HG02763 (cell line): ENCODE measurements around the gene DRD4.

Experiments
- ATAC-seq: cut with Tn5 transposase; IDR thresholded peaks from one replicate; pipeline ENCODE4 v1.9.1; 2021; ENCODE audit warnings: mild to moderate bottlenecking, moderate library complexity; ENCODE audit not compliant: unreplicated experiment

Gene DRD4

DNA sequence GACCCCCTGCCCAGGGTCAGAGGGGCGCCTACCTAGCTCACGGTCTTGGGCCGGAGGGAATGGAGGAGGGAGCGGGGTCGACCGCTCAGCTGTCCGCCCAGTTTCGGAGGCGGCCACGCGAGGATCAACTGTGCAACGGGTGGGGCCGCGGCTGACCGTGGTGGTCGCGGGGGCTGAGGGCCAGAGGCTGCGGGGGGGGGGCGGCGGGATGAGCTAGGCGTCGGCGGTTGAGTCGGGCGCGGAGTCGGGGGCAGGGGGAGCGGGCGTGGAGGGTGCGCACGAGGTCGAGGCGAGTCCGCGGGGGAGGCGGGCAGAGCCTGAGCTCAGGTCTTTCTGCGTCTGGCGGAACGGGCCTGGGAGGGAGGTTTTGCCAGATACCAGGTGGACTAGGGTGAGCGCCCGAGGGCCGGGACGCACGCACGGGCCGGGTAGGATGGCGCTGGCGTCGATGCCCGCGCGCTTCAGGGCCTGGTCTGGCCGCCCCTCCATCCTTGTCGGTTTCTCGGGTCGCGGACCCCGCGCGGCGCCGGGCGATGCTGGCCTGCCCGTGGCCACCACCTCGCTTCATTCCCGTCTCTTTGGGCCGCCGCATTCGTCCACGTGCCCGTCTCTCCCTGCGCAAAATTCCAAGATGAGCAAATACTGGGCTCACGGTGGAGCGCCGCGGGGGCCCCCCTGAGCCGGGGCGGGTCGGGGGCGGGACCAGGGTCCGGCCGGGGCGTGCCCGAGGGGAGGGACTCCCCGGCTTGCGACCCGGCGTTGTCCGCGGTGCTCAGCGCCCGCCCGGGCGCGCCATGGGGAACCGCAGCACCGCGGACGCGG lies at the start of gene DRD4:
Gene DRD4 (plus strand): TSS at position 759 of the 822 bp plus-strand sequence. CDS start 36 bp downstream, at position 795.
- ATAC-seq: no peak

DNA sequence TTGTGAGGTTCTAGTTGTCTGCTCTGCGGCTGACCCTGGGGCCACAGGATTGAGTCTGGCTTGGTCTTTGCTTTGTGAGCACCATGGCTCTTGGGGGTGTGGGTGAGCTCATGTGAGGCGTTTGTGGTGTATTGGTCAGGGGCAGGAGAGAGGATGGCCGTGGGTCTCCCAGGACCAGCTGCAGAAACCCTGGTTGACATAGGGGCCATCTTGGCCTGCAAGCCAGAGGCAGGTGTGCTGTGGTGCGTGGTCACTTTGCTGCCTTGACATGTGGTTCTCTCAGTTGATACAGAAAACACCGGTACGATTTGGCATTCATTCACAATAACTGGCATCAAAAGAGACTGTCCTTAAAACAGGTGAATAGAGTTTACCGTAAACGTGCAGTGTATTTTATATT lies 49.5 kb upstream of the DRD4 start:
- no peak for ATAC-seq

DNA sequence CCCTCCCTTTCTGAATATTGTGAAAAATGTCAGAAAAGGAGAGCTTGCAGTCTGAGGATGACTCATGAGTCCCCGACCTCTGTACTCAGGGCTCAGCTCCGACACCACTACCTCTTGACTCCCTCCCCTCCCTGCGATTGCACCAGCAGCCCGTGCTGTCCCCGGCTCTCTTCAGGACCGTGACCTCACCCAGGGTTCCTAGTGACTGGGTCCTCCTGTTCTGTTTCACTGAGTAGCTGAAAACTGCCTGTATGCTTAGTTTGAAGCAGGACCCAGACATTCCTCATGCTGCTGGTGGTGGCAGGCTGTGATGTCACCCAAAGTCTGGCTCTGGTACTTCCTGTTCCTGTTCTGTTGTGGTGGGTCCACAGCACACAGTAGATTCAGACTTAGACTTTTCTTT lies 49.1 kb upstream of the DRD4 start:
- ATAC-seq: no peak

DNA sequence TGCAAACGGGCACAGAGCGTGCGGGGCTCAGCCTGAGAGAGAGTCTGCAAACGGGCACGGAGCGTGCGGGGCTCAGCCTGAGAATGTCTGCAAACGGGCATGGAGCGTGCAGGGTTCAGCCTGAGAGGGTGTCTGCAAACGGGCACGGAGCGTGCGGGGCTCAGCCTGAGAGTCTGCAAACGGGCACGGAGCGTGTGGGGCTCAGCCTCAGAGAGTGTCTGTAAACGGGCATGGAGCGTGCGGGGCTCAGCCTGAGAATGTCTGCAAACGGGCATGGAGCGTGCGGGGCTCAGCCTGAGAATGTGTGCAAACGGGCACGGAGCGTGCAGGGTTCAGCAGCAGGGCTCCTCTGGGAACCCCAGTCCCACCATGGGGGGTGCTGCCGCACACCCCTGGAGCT lies 47.3 kb upstream of the DRD4 start:
- ATAC-seq: no peak

DNA sequence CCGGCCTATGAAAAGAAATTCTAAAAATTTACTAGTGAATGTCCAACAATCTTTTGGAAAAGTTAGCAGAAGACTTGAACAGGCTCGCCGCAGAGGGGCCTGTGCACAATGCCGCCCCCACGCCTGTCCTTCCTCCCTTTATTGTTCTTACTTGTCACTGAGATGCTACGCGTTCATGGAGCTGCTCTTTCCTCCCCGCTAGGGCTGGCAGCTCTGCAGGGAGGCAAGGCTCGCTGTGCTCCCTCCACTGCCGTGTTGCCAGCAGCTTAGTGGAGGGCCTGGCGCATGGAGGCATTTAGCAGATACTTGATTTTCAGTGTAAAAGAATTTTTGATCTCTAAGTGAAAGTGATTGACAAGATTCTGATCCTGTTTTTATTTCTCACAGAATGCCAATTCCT lies 46.1 kb upstream of the DRD4 start:
- ATAC-seq: no peak

DNA sequence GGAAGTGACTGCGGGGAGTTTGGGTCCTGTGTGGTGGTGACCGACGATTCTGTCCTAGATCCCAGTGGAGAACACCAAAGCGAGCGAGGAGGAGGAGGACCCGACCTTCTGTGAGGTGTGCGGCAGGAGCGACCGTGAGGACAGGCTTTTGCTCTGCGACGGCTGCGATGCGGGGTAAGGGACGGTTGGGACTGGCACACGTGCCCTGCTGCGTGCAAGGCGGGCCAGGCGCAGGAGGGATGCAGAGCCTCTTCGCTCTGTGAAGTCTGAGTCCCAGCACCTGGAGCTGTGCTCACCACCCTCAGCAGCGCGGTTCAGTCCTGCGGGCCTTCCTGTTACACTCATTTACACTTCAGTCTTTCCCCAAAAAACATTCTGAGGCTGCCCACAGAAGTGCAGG lies 44.6 kb upstream of the DRD4 start:
- ATAC-seq: no peak

DNA sequence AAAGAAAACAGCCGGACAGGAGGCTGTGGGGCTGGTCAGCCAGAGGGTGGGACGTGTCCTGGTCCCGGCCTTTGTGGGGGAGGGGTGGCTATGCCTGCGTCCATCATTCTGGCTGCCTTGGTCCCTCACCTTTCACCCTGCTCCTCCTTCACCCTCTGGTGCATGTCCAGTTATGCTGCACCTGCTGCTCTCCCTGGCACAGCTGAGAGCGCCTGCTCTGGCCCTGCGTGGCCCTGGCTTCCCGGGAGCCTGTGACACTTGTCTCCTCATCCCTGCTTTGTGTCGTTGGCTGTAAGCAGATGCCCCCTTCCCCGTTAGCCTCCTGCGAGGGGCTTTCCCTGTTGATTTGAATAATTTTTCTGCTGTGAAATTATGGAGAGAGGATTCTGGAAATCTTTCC lies 44.2 kb upstream of the DRD4 start:
- ATAC-seq: no peak

DNA sequence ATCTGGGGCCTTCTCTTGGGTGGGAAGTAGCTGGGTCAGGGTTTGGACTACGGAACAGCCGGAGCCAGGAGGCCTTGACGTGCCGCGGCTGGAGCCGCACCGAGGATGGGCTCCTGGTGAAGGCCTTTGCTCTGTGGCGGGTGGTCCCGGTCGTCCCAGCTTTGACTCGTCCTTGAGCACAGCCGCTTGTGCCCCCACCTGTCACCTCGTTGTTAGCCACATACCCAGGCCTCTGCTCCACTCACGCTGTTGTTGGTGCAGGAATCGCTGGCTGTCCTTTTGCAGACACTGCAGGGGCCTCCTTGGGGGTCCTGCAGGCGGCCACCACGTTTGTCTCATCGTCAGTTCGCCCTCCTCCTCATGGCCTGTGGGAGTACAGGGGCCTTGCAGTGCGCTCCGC lies 43.7 kb upstream of the DRD4 start:
- ATAC-seq: no peak

DNA sequence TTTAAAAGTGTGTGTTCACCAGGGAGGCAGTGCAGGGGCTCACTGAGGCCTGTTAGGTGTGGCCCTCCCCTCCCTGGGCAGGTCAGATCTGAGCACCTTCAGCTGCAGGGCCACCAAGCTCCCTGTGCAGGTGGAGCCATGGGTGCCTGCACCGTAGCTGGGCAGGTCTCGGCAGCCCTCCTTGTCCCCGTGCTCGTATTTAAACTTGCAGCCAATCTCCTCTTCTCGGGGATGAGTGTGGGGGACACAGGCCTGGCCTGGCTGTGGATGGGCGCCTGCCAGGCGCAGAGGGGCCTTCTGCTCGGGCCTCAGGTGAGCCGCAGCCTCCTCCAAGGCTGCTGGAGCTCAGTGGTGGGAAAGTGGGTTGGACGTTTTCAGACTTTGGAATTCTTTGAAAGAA lies 41.7 kb upstream of the DRD4 start:
- ATAC-seq: no peak

DNA sequence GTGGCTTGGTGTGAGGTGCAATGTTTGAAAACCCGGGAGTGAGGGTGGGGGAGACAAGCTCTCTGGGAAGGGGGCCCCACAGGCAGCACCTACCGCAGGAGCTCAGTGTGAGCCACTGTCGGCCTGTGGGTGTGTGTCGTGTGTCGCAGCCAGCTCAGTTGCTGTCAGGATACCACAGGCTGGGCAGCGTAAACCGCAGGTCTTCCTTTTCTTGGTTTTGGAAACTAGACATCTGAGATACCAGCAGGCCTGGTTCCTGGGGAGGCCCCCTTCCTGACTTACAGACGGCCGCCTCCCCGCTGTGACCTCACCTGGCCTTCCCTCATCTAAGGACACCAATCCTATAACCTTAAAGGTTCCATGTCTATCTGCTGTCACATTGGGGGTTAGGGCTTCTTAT lies 40.7 kb upstream of the DRD4 start:
- ATAC-seq: no peak

DNA sequence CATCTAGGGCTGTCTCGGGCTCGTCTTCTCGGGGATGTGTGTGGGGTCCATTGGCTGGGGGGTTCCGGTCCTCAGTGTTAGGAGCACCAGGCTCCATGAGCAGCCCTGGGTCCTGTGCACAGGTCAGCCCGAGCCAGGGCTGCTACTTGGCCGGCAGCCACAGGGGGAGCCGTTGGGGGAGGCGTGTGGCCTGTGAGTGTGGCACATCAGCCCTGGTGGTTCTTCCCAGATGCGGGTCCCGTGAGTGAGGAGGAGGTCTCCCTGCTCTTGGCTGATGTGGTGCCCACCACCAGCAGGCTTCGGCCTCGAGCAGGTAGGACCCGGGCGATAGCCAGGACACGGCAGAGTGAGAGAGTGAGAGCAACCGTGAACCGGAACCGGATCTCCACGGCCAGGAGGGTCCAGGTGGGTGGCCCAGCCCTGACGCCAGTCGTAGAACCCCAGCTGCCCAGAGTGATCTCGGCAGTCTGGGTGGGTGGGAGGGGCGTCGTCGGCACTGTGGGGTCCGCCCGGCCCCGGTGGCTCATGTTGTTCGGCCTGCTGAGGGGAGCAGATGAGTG lies 39.8 kb upstream of the DRD4 start:
- ATAC-seq: no peak

DNA sequence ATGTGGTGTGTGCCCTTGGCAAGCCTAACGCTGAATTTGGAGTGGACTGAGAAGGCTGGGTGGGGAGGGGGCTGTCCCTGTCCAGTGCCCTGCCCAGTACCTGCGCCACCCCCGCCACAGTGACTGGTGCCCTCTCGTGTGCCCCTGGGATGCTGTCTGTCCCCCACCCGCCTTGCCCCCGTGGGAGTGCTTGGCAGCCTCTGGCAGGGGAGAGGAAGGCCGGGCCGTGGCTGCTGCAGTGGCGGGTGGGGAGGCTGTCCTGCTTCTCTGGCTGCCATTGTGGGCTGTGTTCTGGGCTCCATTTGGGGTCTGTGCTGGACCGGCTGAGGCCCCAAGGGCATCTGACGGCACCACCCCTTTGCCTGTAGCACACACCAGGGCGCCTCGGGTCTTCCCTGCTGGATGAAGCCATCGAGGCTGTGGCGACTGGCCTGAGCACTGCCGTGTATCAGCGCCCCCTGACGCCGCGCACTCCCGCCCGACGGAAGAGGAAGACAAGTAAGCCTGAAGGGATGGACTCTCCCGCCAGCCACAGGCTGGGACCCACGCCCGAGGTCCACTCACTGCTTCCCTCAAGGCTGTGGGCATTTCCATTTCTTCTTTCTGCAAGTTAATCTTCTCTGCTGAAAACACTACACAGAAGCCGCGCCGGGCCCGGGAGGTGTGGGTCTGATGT lies 38.9 kb upstream of the DRD4 start:
- ATAC-seq: no peak

DNA sequence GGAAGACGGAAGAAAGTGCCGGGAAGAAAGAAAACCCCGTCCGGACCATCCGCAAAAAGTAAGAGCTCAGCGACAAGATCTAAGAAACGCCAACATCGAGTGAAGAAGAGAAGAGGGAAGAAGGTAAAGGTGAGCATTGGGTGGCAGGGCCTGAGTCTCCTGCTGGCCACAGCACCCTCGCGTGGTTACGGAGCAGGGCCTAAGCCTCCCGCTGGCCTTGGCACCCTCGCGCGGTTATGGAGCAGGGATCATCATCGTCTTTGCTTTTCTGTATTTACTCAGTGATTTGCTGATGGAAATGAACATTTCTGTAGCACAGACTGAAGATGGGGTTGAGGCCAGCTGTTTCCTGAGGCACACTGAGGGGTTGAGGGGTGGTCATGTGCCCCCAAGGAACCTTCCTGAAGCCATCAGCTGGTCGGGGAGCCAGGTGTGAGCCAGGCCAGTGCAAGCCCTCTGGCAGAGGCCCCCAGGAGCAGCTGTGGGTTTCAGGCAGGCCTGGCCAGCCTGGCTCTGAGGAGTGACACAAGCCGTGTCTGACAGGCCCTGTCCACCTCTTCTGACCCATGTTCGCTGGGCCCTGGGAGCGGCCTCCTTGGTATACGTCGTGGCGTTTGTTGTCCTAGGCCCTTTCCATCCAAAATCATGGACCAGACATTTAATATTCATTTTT lies 35.4 kb upstream of the DRD4 start:
- no peak for ATAC-seq

DNA sequence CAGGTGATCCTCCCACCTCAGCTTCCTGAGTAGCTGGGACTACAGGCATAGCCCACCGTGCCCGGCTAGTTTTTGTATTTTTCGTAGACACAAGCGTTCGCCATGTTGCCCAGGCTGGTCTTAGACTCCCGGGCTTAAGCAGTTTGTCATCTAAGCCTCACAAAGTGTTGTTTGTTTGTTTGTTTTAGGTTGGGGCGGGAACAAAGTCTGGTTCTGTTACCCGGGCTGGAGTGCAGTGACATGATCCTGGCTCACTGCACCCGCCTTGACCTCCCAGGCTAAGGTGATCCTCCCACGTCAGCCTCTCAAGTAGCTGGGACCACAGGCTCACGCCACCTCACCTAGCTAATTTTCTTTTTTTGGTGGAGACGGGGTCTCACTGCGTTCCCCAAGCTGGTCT lies 33.9 kb upstream of the DRD4 start:
- ATAC-seq: no peak

DNA sequence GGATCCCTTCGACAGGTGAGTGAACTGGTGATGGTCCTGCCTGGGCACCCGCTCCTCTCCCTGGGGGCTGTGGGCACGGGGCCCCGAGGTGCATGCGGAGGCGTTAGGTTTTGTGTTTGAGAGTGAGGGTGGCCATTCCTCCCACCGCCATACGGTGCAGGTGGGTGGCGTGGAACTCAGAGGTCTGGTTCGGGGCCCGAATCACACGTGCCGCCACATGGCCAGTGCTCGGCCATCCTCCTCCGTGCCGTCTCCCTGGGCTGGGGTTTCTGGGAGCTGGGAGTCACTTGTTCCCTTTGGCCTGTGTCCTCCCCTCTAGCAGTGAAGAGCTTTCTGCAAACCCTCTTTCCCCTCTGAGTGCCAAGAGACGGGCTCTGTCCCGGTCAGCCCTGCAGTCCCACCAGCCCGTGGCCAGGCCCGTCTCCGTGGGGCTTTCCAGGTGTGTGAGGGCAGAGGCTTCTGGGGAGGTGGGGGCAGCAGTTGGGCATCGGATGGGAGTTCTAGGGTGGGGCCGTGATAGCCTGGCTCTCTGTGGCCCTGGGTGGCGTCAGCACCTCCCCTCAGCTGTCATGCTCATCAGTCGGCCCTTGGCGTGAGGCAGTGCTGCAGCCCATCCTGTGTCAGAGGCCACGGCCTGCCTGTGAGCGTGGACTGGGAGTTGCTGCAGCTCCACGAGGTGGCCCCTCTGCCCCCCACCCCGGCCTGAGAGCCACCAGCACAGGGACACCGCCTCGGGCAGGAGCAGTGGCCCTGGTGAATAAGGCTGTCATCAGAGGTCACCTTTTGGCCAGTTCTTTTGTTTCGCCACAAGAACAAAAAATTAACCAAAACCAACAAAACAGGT lies 31.6 kb upstream of the DRD4 start:
- ATAC-seq: no peak

DNA sequence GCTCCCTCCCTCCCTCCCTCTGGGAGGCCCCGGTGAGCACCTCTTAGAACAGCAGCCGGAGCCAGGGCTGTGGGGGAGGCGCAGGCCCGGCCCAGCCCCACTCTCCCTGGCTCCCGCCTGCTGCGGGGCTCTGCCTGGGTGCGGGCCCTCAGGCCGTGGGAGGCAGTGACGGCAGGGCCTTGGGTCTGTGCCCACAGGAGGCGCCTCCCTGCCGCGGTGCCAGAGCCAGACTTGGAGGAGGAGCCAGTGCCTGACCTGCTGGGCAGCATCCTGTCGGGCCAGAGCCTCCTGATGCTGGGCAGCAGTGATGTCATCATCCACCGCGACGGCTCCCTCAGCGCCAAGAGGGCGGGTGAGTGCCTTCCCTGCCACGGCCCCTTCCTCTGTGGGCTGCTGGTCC lies 30.8 kb upstream of the DRD4 start:
- ATAC-seq: no peak

DNA sequence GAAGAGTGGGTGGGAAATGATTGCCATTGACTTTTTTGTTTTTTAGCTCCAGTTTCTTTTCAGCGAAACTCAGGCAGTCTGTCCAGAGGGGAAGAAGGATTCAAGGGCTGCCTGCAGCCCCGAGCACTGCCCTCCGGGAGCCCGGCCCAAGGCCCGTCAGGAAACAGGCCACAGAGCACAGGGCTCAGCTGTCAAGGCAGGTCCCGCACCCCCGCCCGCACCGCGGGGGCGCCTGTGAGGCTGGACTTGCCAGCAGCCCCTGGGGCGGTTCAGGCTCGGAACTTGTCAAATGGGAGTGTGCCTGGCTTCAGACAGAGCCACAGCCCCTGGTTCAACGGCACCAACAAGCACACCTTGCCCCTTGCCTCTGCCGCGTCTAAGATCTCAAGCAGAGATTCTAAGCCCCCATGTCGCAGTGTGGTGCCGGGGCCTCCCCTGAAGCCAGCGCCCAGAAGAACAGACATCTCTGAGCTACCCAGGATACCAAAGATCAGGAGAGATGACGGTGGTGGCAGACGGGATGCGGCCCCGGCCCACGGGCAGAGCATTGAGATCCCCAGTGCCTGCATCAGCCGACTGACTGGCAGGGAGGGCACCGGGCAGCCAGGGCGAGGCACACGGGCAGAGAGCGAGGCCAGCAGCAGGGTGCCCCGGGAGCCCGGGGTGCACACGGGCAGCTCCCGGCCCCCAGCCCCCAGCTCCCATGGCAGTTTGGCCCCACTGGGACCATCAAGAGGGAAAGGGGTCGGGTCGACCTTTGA lies 29.9 kb upstream of the DRD4 start:
- no peak for ATAC-seq

DNA sequence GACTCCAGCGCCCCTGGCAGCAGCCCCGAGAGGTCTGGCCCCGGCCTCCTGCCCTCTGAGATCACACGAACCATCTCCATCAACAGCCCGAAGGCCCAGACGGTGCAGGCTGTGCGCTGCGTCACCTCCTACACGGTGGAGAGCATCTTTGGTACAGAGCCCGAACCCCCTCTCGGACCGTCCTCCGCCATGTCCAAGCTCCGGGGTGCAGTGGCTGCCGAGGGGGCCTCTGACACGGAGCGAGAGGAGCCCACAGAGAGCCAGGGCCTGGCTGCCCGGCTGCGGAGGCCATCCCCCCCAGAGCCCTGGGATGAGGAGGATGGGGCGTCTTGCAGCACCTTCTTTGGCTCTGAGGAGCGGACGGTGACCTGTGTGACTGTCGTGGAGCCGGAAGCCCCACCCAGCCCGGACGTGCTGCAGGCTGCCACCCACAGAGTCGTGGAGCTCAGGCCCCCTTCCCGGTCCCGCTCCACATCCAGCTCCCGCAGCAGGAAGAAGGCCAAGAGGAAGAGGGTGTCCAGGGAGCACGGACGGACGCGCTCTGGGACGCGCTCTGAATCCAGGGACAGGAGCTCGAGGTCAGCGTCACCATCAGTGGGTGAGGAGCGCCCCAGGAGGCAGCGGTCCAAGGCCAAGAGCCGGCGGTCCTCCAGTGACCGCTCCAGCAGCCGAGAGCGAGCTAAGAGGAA lies 29.0 kb upstream of the DRD4 start:
- no peak for ATAC-seq

DNA sequence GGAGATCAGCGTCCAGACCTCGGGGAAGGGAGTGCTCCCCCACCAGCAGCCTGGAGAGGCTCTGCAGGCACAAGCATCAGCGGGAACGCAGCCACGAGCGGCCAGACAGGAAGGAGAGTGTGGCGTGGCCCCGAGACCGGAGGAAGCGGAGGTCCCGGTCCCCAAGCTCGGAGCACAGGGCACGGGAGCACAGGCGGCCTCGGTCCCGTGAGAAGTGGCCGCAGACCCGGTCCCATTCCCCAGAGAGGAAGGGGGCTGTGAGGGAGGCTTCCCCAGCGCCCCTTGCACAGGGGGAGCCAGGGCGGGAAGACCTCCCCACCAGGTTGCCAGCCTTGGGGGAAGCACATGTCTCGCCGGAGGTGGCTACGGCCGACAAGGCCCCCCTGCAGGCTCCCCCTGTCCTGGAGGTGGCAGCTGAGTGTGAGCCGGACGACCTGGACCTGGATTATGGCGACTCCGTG lies 28.2 kb upstream of the DRD4 start:
- ATAC-seq: no peak
